Activated CD4-positive, alpha-beta T cell treated with anti-CD3 and anti-CD28 coated beads, Interleukin-2, amount 10 ng/mL, durations not matched to agents 7 days and 5 days (primary cell): ENCODE measurements around the gene ATP6V0A1. TPM values are rescaled to one million over a fixed set of nuclear protein-coding genes. Genes with fewer than 3 reads are reported as not detected.
"Not testable (repeated sequence)": the region's sequence is repeated elsewhere in the genome, so short reads cannot be mapped to it uniquely, and the experiment has no call there.

ENCODE experiments used
- CTCF ChIA-PET: fragments of 350-600 bp; sonication (Branson Sonifier 250); formaldehyde crosslinking; loops from one replicate; lab custom pipeline; 2021; ENCODE audit warnings: antibody characterized with exemption; lab: Charles Lee
- POLR2A ChIA-PET: fragments of 350-600 bp; sonication (Branson Sonifier 250); formaldehyde crosslinking; loops from one replicate; lab custom pipeline; 2021; ENCODE audit warnings: antibody characterized with exemption; lab: Charles Lee
- DNase-seq: peaks from one replicate; pipeline ENCODE4 v3.0.0-alpha.2; 2020
- H3K27ac Mint-ChIP-seq: one replicate; pipeline ENCODE4 v1.8.0; 2021; ENCODE audit warnings: mild to moderate bottlenecking, moderate library complexity, mixed read lengths
- H3K27me3 Mint-ChIP-seq: one replicate; pipeline ENCODE4 v1.8.0; 2021; ENCODE audit warnings: mixed read lengths
- H3K36me3 Mint-ChIP-seq: one replicate; pipeline ENCODE4 v1.8.0; 2021; ENCODE audit warnings: low read depth, mixed read lengths
- H3K4me1 Mint-ChIP-seq: one replicate; pipeline ENCODE4 v1.8.0; 2021; ENCODE audit warnings: mixed read lengths
- H3K4me3 Mint-ChIP-seq: one replicate; pipeline ENCODE4 v1.8.0; 2021; ENCODE audit warnings: mild to moderate bottlenecking, moderate library complexity, mixed read lengths
- H3K9me3 Mint-ChIP-seq: one replicate; pipeline ENCODE4 v1.8.0; 2021; ENCODE audit warnings: mixed read lengths
- total RNA-seq, 2 experiments: library from RNA; stranded (reverse); gene quantifications; one replicate each; pipeline ENCODE4 v1.2.3, GENCODE V29; 2021

Gene ATP6V0A1
- total RNA-seq, 2 experiments from 2014 or later = 4.9 to 8.9 TPM

DNA sequence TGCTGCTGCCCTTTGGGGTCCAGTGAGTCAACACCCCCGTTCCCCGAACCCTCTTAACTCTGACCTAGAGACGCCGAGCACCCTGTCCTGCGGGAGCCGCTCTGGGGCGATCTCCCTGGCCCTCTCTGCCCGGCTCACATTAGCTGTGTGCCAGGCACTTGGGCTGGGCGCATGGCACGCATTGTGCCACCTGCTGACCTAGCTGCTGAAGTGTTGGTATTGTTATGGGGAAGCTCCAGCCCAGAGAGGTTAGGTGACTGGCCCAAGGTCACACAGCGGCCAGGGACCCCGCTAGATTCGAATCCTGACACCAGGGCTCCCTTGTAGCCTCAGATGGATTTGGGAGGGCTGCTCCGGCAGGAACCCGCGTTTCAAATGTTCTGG is 95.2 kb downstream of the ATP6V0A1 start:
- Mint-ChIP-seq H3K9me3 (no peaks in the 10 kb centered on the region), H3K27me3 (no peaks in the 10 kb centered on the region), H3K4me3 (peak overlapping the region; percentile 87), H3K4me1 (peaks cover 34% of the 10 kb centered on the region), H3K36me3 (peaks cover 7% of the 10 kb centered on the region), H3K27ac (peak overlapping the region; percentile 91)
- CTCF ChIA-PET = interaction anchor here (0.8 to 2.1 kb wide), 9 partner anchors 10 to 70 kb away, joined by 3 to 13 read pairs (median 3); partner anchors contain the start of genes NAGLU and PSMC3IP
- no peak for DNase-seq
- POLR2A ChIA-PET = no interaction called here

DNA sequence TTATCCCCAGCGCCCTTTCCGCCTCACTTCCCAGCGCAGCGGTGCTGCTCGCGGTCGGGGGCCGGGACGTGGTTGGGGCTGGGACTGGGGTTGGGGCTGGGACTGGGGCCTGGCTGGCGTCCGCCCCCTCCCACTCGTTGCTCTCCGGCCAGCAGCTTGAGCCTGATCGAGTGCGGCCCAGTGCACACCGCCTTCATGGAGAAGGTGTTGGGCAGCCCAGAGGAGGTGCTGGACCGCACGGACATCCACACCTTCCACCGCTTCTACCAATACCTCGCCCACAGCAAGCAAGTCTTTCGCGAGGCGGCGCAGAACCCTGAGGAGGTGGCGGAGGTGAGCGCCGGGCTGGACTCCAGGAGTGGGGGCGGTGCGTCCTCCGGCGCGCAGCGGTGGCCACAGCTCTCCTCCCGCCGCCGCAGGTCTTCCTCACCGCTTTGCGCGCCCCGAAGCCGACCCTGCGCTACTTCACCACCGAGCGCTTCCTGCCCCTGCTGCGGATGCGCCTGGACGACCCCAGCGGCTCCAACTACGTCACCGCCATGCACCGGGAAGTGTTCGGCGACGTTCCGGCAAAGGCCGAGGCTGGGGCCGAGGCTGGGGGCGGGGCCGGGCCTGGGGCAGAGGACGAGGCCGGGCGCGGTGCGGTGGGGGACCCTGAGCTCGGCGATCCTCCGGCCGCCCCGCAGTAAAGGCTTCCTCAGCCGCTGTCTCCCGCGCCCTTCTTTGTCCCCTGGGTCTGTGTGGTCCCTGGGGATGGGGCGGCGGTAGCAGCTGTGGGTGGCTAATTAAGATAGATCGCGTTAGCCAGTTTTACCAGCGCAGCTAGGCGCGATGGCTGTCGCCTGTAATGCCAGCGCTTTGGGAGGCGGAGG is 95.8 kb downstream of the ATP6V0A1 start:
- Mint-ChIP-seq H3K4me3 (peak overlapping the region; percentile 87), H3K27me3 (no peaks in the 10 kb centered on the region), H3K27ac (peak overlapping the region; percentile 91), H3K36me3 (peaks cover 7% of the 10 kb centered on the region), H3K4me1 (peaks cover 28% of the 10 kb centered on the region), H3K9me3 (no peaks in the 10 kb centered on the region)
- ChIA-PET CTCF (interaction anchor here (0.6 to 2.1 kb wide), 10 partner anchors 10 to 70 kb away, joined by 3 to 13 read pairs (median 3); partner anchors contain the start of genes NAGLU and PSMC3IP), POLR2A (no interaction called here)
- peak; percentile 80 for DNase-seq

DNA sequence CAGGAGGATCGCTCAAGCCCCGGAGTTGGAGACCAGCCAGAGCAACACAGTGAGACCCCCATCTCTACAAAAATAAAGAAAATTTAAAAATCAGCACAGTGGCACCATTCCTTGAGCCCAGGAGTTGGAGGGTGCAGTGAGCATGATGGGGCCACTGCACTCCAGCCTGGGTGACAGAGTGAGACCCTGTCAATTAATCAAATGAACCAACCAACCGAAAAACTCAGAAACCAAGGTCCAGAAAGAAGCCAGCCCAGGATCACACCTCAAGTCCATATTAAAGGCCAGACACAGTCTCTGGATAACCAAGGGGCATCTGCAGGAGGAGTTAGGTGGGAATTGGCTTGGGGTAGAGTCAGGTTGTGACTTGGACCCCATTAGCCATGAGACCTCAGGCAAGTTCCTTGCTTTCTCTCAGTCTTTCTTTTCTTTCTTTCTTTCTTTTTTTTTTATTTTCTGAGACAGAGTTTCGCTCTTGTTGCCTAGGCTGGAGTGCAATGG is 96.5 kb downstream of the ATP6V0A1 start:
- Mint-ChIP-seq H3K4me1 (peaks cover 29% of the 10 kb centered on the region), H3K36me3 (peaks cover 7% of the 10 kb centered on the region), H3K4me3 (peak overlapping the region; percentile 87), H3K27ac (peak overlapping the region; percentile 91), H3K9me3 (no peaks in the 10 kb centered on the region), H3K27me3 (no peaks in the 10 kb centered on the region)
- ChIA-PET POLR2A (no interaction called here), CTCF (interaction anchor here (0.6 to 2.1 kb wide), 7 partner anchors 9 to 51 kb away, joined by 3 to 13 read pairs (median 4); partner anchors contain the start of genes NAGLU and PSMC3IP)
- no peak for DNase-seq

DNA sequence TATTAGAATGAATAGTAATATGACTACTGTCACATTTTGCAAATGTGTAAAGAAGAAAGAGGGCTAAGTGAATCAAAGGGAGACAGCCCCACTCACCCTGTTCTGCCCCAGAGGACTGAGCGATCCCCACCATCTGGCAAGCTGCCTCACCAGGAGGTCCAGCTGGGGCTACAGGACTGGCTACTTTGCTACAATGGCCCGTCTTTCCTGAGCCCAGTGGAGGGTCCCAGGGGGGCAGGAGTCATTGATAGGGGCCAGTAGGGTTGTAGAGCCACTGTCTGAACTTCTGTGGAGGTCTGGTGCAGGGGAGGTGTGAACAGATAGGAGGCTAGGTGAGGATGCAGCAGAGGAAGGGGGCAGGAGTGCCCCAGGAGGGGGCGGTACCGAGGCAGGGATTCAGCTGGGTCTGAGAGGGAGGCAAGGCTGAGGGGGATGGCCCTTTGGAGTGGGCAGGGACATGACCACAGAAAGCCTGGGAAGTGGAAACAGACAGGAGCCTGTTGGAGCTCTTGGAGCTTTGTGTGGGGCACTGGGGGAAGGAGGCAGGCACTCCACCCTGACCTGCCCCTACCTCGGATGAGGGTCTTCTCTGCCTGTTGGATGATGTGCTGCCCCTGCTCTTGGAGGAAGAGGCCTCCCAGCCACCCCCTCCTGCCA is 97.4 kb downstream of the ATP6V0A1 start:
- CTCF ChIA-PET, DNase-seq, H3K9me3 Mint-ChIP-seq, H3K27me3 Mint-ChIP-seq, H3K36me3 Mint-ChIP-seq, H3K27ac Mint-ChIP-seq, POLR2A ChIA-PET: not testable (repeated sequence)
- peak overlapping the region; percentile 87 for H3K4me3 Mint-ChIP-seq
- H3K4me1 Mint-ChIP-seq = peaks cover 31% of the 10 kb centered on the region

DNA sequence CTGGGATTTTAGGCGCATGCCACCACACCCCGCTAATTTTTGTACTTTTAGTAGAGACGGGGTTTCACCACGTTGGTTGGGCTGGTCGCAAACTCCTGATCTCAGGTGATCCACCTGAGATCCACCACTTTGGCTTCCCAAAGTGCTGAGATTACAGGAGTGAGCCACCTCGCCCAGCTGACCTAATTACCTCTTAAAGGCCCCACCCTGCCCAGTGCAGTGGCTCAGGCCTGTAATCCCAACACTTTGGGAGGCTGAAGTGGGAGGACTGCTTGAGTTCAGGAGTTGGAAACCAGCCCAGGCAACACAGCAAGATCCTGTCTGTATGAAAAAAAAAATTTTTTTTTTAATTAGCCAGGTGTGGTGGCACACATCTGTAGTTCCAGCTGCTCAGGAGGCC is 100.4 kb downstream of the ATP6V0A1 start:
- no peaks in the 10 kb centered on the region for H3K9me3 Mint-ChIP-seq
- DNase-seq = no peak
- ChIA-PET POLR2A (interaction anchor here (0.5 to 0.6 kb wide), 2 partner anchors 863 to 868 kb away, joined by 4 to 8 read pairs; no protein-coding TSS in a partner anchor), CTCF (interaction anchor here (0.6 to 2.3 kb wide), 4 partner anchors 8 to 19 kb away, joined by 3 to 10 read pairs (median 4); partner anchors contain the start of gene MLX)
- peaks cover 47% of the 10 kb centered on the region for H3K4me1 Mint-ChIP-seq
- no peak overlapping the region for H3K4me3 Mint-ChIP-seq
- H3K27me3 Mint-ChIP-seq = no peaks in the 10 kb centered on the region
- H3K36me3 Mint-ChIP-seq = peaks cover 14% of the 10 kb centered on the region
- no peak overlapping the region for H3K27ac Mint-ChIP-seq

DNA sequence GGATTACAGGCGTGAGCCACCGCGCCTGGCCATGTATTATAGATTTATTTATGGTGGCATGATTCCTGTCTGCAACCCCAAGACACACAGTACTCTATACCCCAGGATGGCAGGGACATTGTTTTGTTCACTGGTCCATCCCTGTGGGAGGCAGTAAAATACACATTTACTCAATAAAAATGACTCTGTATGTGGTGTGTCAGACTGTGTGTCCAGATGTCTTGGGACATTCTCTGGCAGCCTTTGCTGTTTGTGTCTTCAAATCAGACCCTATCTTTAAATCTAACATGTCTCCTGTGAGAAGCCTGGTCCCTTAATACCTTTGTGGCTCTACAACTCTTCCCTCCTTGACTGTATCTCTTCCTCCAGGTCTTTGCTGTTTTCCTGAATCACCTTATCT is 101.6 kb downstream of the ATP6V0A1 start:
- H3K4me1 Mint-ChIP-seq = peaks cover 44% of the 10 kb centered on the region
- no peaks in the 10 kb centered on the region for H3K9me3 Mint-ChIP-seq
- H3K27me3 Mint-ChIP-seq = no peaks in the 10 kb centered on the region
- peaks cover 13% of the 10 kb centered on the region for H3K36me3 Mint-ChIP-seq
- no peak for DNase-seq
- H3K4me3 Mint-ChIP-seq = no peak overlapping the region
- ChIA-PET CTCF (no interaction called here), POLR2A (no interaction called here)
- H3K27ac Mint-ChIP-seq = no peak overlapping the region

DNA sequence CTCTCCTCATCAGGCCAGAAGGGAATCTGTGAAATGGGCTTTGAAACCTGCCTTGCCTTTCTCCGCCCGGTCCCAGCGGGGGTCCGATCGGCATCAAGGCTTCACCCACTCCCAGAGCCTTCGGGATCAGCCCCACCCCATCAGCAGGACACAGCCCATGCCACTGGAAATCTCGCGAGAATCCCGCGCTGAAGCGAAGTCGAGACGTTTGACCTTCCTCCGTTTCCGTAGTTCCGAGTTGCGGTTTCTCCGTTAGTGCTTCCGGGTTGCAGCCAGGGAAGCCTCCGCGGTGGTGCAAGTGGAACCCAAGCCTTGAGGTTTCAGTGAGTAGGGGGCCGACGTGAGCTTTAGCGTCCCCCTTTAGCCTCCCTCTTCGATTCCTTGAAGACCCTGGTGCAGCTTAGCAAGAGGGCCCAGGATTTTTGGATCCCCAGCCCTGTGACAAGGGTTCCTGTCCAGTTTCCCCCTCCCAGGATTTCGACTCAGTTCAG is 103.3 kb downstream of the ATP6V0A1 start, which contains the start of gene COASY:
COASY (plus strand) TSS at position 252 of the 491 bp plus-strand sequence. CDS start 475 bp downstream, outside the sequence.
- H3K27me3 Mint-ChIP-seq = no peaks in the 10 kb centered on the region
- CTCF ChIA-PET = interaction anchor here (1.9 kb wide), 1 partner anchor 17 kb away, joined by 9 read pairs; no protein-coding TSS in a partner anchor

DNA sequence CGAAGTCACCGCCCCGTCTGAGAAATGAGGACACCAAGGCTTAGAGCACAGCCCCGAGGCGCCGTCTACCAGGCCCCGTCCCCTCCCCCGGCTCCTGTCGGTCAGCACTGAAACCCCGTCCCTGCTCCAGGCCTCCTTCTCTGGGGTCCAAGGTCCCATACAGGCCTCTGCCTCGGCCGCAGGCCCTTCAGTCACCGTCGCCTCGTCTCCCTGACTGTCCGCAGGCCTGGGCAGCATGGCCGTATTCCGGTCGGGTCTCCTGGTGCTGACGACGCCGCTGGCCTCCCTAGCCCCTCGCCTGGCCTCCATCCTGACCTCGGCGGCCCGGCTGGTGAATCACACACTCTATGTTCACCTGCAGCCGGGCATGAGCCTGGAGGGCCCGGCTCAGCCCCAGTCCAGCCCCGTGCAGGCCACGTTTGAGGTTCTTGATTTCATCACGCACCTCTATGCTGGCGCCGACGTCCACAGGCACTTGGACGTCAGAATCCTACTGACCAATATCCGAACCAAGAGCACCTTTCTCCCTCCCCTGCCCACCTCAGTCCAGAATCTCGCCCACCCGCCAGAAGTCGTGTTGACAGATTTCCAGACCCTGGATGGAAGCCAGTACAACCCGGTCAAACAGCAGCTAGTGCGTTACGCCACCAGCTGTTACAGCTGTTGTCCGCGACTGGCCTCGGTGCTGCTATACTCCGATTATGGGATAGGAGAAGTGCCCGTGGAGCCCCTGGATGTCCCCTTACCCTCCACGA is 103.9 kb downstream of the ATP6V0A1 start:
- POLR2A ChIA-PET = no interaction called here
- H3K27me3 Mint-ChIP-seq = no peaks in the 10 kb centered on the region
- peak overlapping the region; percentile 98 for H3K27ac Mint-ChIP-seq
- peaks cover 22% of the 10 kb centered on the region for H3K36me3 Mint-ChIP-seq
- peak overlapping the region; percentile 94 for H3K4me3 Mint-ChIP-seq
- H3K9me3 Mint-ChIP-seq = no peaks in the 10 kb centered on the region
- DNase-seq = no peak
- CTCF ChIA-PET = interaction anchor here (1.1 to 1.9 kb wide), 2 partner anchors 16 to 29 kb away, joined by 3 to 9 read pairs; no protein-coding TSS in a partner anchor
- H3K4me1 Mint-ChIP-seq = peaks cover 40% of the 10 kb centered on the region

More for the DNA sequence above, 103.3 kb downstream of the ATP6V0A1 start, which contains the start of gene COASY:
- H3K4me1 Mint-ChIP-seq = peaks cover 42% of the 10 kb centered on the region
- no peaks in the 10 kb centered on the region for H3K9me3 Mint-ChIP-seq
- DNase-seq = peak; percentile 95
- POLR2A ChIA-PET = no interaction called here
- peaks cover 16% of the 10 kb centered on the region for H3K36me3 Mint-ChIP-seq
- H3K27ac Mint-ChIP-seq = peak within 1 kb of the TSS; percentile 98
- H3K4me3 Mint-ChIP-seq = peak within 1 kb of the TSS; percentile 94

DNA sequence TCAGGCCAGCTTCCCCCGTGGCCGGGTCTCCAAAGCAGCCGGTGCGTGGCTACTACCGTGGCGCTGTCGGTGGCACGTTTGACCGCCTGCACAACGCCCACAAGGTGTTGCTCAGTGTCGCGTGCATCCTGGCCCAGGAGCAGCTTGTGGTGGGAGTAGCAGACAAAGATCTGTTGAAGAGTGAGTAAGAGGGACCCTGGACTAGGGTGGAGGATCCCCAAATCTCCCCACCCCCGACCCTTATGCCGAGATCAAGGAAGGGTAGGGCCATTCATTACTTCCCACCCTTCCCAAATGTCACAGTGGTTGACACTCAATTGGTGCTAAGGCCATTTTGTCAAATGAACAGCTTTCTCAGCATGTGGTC is 104.4 kb downstream of the ATP6V0A1 start:
- H3K27ac Mint-ChIP-seq = peak overlapping the region; percentile 98
- ChIA-PET CTCF (interaction anchor here (0.6 to 1.9 kb wide), 3 partner anchors 15 to 139 kb away, joined by 3 to 9 read pairs (median 4); no protein-coding TSS in a partner anchor), POLR2A (no interaction called here)
- H3K9me3 Mint-ChIP-seq = no peaks in the 10 kb centered on the region
- H3K4me3 Mint-ChIP-seq = peak overlapping the region; percentile 94
- no peaks in the 10 kb centered on the region for H3K27me3 Mint-ChIP-seq
- peaks cover 25% of the 10 kb centered on the region for H3K36me3 Mint-ChIP-seq
- H3K4me1 Mint-ChIP-seq = peaks cover 45% of the 10 kb centered on the region
- no peak for DNase-seq

DNA sequence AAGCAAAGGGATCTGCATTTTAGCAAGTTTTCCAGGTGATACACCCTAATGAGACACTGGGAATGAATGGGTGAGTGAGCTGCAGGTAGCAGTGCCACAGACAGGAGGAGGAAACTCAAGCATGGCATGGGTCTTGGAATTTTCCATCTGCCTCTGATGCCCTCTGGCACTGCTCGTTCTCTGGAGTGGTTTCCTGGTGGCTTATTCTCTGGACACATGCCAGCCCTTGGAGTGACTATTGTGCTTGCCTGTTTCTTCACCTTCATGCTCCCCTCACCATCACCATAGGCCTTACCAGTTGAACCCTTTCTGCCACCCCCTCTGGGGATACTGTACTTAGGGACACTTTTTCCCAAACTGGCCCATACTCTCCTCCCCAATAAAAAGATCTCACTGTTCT is 104.9 kb downstream of the ATP6V0A1 start:
- H3K9me3 Mint-ChIP-seq = no peaks in the 10 kb centered on the region
- H3K4me3 Mint-ChIP-seq = peak overlapping the region; percentile 94
- no peaks in the 10 kb centered on the region for H3K27me3 Mint-ChIP-seq
- H3K4me1 Mint-ChIP-seq = peaks cover 48% of the 10 kb centered on the region
- H3K27ac Mint-ChIP-seq = peak overlapping the region; percentile 69
- POLR2A ChIA-PET = no interaction called here
- DNase-seq = no peak
- peaks cover 25% of the 10 kb centered on the region for H3K36me3 Mint-ChIP-seq
- CTCF ChIA-PET = interaction anchor here (0.6 to 1.9 kb wide), 4 partner anchors 9 to 138 kb away, joined by 3 to 4 read pairs (median 4); no protein-coding TSS in a partner anchor

DNA sequence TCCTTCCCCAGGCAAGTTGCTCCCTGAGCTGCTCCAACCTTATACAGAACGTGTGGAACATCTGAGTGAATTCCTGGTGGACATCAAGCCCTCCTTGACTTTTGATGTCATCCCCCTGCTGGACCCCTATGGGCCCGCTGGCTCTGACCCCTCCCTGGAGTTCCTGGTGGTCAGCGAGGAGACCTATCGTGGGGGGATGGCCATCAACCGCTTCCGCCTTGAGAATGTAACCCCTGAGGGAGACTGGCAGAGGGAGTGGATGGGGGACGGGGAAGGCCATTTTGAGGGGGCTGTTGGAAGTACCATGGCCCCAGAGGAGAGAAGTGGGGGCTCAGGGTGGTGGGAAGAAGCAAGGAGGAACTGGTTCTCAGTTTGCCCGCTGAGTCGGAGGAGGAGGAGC is 105.3 kb downstream of the ATP6V0A1 start:
- ChIA-PET CTCF (interaction anchor here (0.9 to 5.1 kb wide), 4 partner anchors 9 to 30 kb away, joined by 3 to 38 read pairs (median 4); partner anchors contain the start of gene PSMC3IP), POLR2A (no interaction called here)
- H3K9me3 Mint-ChIP-seq = no peaks in the 10 kb centered on the region
- DNase-seq = no peak
- peaks cover 52% of the 10 kb centered on the region for H3K4me1 Mint-ChIP-seq
- peaks cover 28% of the 10 kb centered on the region for H3K36me3 Mint-ChIP-seq
- peak overlapping the region; percentile 94 for H3K4me3 Mint-ChIP-seq
- H3K27me3 Mint-ChIP-seq = no peaks in the 10 kb centered on the region
- no peak overlapping the region for H3K27ac Mint-ChIP-seq
